HG03558 (cell line): ENCODE results near the gene PLXNA2.

Source experiments
- ATAC-seq: cut with Tn5 transposase; IDR thresholded peaks from one replicate; pipeline ENCODE4 v1.9.1; 2021; ENCODE audit warnings: moderate number of reproducible peaks; ENCODE audit not compliant: unreplicated experiment; ENCODE audit errors: extremely low read depth

PLXNA2 gene

GRCh38 chr1:208150833-208151458 is 93.2 kb downstream of the PLXNA2 start:
- ATAC-seq: no peak

DNA sequence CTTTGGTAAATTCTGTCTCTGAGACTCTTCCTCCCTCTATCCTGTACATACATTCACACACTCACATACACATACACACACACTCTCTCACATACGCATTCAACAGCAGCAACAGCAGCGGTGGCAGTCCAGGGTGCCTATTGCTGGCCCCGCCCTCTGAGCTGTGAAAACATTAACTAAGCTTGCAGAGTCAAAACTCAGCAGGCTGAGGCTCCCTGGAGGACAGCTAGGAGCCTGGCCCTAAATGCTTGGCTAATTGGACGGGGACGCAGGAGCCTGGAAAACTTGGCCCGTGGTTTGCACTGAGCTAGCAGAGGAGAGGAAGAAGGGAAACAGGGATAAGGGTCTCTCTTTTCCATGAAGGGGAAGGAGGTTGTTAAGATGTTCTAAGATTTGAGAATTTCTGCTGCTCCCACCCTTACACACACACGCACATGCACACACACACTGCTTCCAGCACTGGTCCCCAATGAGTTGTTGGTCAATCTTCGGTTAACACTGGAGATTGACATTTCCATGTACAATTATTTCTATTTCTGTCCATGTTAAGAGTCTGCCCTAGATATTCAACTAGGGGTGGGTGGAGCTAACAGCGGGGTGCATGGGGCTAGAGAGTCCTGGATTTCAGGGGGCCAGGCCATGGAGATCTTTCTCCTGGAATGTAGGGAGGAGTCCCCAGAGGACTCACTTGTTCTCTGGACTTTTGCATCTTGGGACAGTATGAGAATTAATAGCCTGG is 94.2 kb downstream of the PLXNA2 start:
- no peak for ATAC-seq

DNA sequence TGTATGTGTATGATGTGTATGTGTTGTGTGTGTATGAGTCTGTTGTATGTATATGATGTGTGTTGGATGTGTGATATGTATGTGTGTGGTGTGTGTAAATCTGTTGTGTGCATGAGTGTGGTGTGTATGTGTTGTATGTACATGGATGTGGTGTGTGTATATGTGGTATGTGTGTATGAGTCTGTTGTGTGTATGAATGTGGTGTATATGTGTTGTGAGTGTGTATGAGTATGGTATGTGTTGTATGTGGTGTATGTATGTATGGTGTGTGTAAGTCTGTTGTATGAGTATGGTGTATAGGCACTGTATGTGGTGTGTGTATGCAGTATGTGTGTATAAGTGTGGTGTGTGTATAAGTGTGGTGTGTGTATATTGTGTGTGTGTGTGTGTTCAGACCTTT is 95.0 kb downstream of the PLXNA2 start:
- no peak for ATAC-seq

GRCh38 chr1:208148380-208148779 is 95.8 kb downstream of the PLXNA2 start:
- ATAC-seq: no peak

DNA sequence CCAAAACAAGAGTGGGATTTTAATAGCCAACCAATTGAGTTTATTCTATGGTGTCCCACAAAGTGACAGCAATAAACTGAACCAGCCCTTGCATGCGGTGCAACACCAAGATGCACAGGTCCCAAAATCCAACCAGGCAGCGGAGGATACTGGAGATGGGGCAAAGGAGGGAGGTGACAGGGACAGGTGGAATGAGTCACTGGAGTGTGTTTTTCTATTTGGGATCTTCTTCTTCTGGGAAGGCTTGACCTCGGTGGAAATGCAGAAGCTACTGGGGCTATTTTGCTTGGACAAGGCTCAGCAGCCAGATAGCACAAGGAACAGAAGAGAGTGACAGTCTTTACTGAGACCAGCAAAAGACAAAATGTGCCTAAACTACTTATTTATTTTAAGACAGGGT is 97.5 kb downstream of the PLXNA2 start:
- ATAC-seq: no peak

DNA sequence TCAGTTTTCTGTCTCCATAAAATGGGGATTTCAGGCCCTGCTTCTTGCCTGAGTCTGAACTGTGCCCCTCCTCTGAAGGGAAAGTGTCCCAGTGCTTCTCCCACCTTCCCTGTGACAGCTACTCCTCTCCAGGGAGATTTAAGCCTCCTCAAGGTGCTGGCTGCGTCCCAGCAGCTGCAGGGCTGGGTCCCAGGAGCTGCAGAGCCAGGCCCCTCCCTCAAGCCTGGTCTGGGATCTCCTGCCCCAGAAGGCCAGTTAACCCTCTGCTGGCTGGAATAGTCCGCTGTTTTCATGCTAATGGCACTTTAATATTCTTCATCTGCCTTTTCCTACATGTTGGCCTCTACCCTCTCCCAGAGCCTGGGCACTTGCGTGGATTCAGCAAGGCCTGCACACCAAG is 99.0 kb downstream of the PLXNA2 start:
- ATAC-seq: no peak

DNA sequence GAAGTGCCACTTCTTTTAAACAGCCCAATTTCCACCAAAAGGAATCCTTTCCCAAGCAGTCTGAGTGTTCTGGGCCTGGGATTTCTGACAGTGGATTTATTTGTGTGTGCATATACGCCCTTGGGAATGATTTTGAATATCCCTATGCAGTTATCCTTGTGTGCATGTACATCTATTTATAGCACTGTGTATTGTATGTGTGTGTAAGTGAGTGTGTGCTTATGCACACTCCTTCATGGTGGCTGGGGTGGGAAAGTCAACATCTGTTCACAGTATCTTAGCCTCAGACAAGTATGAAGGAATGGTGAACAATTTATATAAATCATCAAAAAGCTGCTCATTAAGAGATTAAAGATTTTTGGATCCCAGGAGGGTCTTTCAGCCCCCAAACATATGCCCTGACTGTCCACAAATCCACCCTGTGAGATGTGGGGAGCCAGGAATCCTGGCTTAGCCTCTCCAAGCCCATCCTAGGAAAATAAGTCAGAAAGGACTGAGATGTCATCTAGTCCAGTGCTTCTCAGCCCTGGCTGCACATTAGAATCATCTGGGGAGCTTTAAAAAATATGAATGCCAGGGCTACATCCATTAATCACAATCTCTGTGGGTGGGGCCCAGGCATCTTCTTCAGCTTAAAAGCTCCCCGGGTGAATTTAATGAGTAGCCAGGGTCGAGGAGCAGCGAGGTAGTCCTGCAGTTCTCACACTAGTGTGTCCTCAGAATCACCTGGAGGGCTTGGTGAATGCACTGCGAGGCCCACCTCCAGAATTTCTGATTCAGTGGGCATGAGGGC is 101.4 kb downstream of the PLXNA2 start:
- ATAC-seq: no peak

DNA sequence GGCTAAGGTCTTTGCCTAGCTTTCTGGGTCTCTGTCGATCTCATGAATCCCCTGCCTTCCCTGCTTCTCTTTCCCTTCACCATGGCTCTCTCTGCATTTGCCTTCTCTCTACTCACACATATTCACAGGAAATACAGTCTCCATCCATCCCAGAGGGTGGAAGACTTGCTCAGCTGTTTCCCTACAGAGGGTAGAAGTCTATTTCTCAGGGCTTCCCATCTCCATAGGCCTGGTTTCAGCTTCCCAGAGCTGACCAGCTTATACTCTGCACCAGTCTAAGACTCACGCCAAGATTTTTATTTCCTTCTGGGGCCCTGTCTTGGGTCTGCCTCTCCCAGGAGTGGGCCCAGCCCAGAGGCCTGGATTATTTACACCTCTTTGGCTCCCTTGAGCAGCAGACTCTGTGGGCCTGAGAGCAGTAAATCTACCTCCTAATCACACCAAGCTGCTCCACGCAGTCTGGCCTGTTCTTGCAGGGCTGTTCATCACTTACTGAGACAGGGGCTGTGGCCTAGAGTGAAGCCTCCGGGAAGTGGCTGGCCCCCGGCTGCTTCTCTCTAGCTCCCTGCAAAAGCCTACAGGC is 102.5 kb downstream of the PLXNA2 start:
- no peak for ATAC-seq

- no peak for ATAC-seq
Observed at GRCh38 chr1:208139434-208140045, 104.6 kb downstream of the PLXNA2 start.

- ATAC-seq: no peak
Observed at GRCh38 chr1:208137193-208137592, 107.0 kb downstream of the PLXNA2 start.

DNA sequence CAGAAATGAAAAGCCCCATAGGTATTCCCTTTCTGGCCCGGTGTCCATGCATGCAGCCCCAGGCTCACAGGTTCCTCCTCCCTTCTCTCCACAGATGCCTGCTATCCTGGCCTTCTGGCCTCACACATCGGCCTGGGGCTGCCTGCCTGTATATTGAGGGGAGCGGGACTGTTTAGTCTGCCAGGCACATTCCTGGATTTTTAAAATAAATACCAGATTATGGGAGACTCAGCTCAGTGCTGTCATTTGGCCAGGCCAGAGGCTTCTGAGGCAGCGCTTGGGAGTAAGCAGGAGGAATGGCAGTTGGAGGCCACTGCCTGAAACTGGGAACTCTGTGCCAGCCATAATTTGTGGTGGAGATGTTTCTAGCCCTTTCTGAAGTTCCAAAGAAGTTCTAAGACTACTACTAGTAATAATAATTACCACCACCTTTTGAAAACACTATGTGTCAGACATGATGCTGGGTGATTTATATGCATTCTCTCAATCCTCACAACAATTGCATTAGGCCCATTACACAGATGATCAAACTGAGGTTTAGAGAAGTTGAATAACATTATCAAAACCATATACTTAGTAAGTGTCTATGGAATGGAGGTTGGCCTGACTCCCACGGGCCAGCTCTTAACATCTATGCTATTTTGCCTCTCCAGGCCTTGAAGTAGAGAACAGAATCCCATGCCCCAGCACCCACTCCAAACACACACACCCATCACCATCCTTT is 107.6 kb downstream of the PLXNA2 start:
- no peak for ATAC-seq

DNA sequence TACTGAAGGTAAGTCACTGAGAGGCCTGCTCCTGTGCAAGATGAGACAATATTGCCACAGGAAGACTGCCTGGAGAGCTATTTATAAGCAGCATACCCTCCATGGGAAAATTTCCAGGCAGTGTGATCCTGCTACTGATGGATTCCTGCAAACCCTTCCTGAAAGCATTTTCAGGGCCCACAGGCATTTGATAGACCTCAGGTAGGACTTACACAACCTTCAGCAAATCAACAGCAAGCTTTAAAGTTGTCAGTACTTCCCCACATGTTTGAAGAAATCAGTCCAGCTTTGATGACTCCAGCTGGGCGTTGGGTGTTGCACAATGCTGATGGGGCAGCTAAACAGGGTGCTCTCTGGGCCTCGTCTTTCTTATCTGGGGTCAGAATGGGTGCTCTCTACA is 108.8 kb downstream of the PLXNA2 start:
- ATAC-seq: no peak

- no peak for ATAC-seq
Observed at GRCh38 chr1:208134491-208134890, 109.7 kb downstream of the PLXNA2 start.

GRCh38 chr1:208133355-208133754 is 110.8 kb downstream of the PLXNA2 start:
- ATAC-seq: no peak

DNA sequence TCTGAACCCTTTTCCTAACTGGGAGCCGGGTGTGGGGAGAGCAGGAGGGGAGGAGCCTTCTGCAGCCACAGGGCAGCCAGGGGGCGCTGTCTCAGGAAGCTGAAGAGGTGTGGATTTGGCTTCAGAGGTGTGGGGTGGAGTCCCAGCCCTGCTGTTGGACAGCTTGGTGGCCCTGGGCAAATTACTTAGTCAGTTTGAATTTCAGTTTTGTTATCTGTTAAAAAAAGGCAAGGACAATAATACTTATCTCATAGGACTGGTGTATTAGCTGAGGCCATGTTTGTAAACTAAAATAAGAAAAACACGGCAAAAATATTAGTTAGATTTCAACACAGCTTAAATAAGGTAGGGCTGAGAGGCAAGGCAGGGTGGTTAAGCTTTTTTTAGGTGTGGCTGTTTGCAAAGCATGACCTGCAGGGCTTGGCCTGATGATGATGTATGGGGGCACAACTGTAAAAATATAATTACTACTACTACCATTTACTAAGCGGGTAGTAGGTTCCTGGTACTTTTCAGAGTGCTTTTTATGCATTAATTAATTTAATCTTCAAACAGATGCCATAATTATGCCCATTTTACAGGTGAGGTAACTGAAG is 111.8 kb downstream of the PLXNA2 start:
- ATAC-seq: no peak

DNA sequence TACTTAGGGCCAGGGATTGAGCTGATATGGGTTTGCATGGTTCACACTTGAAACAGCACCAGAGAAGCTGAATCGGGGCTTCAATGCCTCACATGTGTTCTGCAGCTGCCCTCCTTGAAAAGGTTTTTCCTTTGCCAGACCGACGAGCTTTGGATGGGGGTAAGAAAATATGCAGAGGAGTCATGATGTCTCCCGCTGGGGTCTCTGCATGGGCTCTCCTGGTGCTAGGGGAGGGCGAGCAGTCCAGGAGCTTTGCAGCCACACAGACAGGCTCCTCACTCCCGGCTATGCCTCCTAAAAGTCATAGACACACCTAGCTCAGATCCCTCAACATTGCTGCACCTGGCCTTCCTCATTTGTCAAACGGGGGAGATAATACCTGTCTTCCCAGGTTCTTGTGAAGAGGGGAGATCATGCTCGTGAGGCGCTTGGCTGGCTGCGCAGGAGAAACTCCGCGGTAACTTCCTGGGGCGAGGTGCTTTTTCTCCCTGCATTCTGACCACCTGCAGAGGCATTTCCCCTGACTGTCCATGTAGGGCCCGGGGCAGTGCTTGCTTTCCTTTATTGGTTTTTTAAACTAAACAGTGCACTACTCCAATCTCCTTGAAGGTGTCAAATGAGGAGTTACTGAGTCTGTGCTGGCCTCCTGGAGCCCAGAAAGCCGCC is 112.4 kb downstream of the PLXNA2 start:
- no peak for ATAC-seq

DNA sequence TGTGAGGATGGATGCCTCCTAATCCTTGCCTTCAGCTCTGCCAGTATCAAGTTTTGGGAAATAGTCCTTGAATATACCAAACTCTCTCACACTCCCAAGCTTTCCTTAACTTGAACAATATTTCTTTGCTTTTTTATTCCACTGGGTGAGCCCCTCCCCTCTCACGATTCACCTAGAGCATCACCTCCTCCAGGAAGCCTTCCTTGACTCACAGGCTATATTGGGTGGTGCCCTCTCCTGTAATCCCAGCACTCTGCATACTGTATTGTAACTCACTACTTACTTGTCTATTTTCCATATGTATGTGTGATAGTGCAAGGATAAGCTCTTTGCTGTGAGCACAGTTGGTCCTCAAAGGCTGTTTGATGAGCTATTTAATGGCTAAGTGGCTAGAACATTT is 114.7 kb downstream of the PLXNA2 start:
- ATAC-seq: no peak

DNA sequence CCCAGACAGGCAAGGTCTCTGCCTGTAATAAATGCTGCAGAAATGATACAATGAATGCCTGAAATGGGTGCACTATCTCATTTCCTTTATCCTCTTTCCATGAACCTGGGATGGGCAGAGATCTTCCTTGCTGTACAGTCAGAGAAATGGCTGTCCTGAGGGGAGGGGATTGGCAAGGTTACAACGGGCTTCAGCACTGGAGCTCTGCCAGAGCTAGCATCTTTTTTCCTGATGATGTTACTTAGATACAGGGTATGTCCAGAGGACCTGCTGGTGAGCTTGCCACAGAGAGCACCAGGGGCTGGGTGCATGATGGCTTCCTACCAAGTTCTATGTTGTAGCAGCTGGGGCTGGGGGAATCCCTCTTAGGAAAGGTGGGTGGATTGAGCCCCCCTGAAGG is 115.1 kb downstream of the PLXNA2 start:
- ATAC-seq: no peak
